ENCODE data around the gene RUBCNL. TPM values are rescaled to one million over a fixed set of nuclear protein-coding genes. Genes with fewer than 3 reads are reported as not detected.

RUBCNL gene
- total RNA-seq, 1 experiment from 2014 or later, result not detected

DNA sequence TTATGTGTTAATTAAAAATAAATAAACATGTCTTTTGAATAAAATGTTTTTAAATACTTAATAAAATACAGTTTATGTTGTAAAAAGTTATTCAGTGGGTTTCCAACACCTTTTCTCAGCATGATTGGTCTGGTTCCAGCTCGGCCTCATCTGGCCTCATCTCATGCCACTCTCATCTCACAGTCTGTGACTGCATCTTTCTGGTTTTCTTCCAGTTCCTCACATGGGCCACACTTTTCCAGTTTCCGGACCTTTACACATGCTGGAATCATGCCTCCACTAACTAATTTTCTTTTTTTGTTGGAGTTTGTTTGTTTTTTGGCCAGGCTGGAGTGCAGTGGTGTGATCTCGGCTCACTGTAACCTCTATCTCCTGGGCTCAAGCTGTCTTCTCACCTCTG lies 82.5 kb downstream of the RUBCNL start:
- DNase-seq (ENCODE audit: low read depth, low spot score) (no peak), ATAC-seq (no peak)
- H3K4me3 ChIP-seq (ENCODE audit: low read depth in 2 of 2, low read length in 2 of 2), result no peak overlapping the region
- BruUV-seq (replicated peaks), result no TSS peak
- H3K4me1 ChIP-seq (ENCODE audit: control insufficient read depth, insufficient read depth, low read length), result no peaks in the 10 kb centered on the region
- in situ Hi-C loops (cut with HindIII; ENCODE audit: low pct_unique_long_range_greater_than_20kb, low sequenced_read_pairs), result no loop called here
- no peaks in the 10 kb centered on the region for H3K36me3 ChIP-seq (ENCODE audit: control insufficient read depth, insufficient read depth, low read length)
- H3K9me3 ChIP-seq (ENCODE audit: control insufficient read depth, insufficient read depth, low read depth, low read length), result no peaks in the 10 kb centered on the region
- no peak overlapping the region for H3K27ac ChIP-seq (ENCODE audit: low read length)
- intact Hi-C loops (cut with micrococcal nuclease; ENCODE audit: unreplicated experiment), result no loop called here
- POLR2A ChIA-PET, result no interaction called here
- CTCF ChIA-PET, result interaction anchor here (0.6 kb wide), 1 partner anchor 178 kb away, joined by 4 read pairs; no protein-coding TSS in a partner anchor
- TF ChIP-seq POLR2AphosphoS5 (IDR thresholded peaks at IDR 0.05; ENCODE audit: low read depth, low read length) (no peak), SIN3A (IDR thresholded peaks at IDR 0.05; ENCODE audit: borderline replicate concordance, insufficient read depth, low read depth, low read length) (no peak), TCF7L2 (IDR thresholded peaks at IDR 0.05; ENCODE audit: low read depth, low read length) (no peak)
- TF ChIP-seq, protein P1, sequence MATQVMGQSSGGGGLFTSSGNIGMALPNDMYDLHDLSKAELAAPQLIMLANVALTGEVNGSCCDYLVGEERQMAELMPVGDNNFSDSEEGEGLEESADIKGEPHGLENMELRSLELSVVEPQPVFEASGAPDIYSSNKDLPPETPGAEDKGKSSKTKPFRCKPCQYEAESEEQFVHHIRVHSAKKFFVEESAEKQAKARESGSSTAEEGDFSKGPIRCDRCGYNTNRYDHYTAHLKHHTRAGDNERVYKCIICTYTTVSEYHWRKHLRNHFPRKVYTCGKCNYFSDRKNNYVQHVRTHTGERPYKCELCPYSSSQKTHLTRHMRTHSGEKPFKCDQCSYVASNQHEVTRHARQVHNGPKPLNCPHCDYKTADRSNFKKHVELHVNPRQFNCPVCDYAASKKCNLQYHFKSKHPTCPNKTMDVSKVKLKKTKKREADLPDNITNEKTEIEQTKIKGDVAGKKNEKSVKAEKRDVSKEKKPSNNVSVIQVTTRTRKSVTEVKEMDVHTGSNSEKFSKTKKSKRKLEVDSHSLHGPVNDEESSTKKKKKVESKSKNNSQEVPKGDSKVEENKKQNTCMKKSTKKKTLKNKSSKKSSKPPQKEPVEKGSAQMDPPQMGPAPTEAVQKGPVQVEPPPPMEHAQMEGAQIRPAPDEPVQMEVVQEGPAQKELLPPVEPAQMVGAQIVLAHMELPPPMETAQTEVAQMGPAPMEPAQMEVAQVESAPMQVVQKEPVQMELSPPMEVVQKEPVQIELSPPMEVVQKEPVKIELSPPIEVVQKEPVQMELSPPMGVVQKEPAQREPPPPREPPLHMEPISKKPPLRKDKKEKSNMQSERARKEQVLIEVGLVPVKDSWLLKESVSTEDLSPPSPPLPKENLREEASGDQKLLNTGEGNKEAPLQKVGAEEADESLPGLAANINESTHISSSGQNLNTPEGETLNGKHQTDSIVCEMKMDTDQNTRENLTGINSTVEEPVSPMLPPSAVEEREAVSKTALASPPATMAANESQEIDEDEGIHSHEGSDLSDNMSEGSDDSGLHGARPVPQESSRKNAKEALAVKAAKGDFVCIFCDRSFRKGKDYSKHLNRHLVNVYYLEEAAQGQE (IDR thresholded peaks at IDR 0.05; ENCODE audit: insufficient read depth in 1 of 2, low read depth in 2 of 2, low read length in 1 of 2), result no peak
- TF ChIP-seq, protein P2, sequence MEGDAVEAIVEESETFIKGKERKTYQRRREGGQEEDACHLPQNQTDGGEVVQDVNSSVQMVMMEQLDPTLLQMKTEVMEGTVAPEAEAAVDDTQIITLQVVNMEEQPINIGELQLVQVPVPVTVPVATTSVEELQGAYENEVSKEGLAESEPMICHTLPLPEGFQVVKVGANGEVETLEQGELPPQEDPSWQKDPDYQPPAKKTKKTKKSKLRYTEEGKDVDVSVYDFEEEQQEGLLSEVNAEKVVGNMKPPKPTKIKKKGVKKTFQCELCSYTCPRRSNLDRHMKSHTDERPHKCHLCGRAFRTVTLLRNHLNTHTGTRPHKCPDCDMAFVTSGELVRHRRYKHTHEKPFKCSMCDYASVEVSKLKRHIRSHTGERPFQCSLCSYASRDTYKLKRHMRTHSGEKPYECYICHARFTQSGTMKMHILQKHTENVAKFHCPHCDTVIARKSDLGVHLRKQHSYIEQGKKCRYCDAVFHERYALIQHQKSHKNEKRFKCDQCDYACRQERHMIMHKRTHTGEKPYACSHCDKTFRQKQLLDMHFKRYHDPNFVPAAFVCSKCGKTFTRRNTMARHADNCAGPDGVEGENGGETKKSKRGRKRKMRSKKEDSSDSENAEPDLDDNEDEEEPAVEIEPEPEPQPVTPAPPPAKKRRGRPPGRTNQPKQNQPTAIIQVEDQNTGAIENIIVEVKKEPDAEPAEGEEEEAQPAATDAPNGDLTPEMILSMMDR (IDR thresholded peaks at IDR 0.05), result no peak
- H3K27me3 ChIP-seq (ENCODE audit: control insufficient read depth, insufficient read depth, low read length), result no peaks in the 10 kb centered on the region

DNA sequence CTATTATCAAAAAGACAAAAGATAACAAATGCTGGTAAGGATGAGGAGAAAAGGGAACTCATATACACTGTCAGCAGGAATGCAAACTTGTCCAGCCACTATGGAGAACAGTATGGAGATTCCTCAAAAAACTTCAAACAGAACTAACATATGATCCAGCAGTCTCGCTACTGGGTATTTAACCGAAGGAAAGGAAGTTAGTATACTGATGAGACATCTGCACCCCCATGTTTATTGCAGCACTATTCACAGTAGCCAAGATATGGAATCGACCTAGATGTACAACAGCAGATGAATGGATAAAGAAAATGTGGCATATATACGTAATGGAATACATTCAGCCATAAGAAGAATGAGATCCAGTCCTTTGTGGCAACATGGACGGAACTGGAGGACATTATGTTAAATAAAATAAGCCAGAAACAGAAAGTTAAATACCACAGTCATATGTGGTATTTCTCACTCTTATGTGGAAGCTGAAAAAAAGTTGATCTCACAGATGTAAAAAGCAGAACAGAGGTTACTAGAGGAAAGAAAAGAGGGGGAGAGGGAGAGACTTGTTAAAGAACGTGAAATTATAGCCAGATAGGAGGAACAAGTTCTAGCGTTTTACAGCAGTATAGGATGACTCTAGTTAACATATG lies 83.2 kb downstream of the RUBCNL start:
- H3K36me3 ChIP-seq (ENCODE audit: control insufficient read depth, insufficient read depth, low read length), result no peaks in the 10 kb centered on the region
- H3K9me3 ChIP-seq (ENCODE audit: control insufficient read depth, insufficient read depth, low read depth, low read length), result no peaks in the 10 kb centered on the region
- DNase-seq (ENCODE audit: low read depth, low spot score) (no peak), ATAC-seq (no peak)
- H3K27ac ChIP-seq (ENCODE audit: low read length), result no peak overlapping the region
- no peak overlapping the region for H3K4me3 ChIP-seq (ENCODE audit: low read depth in 2 of 2, low read length in 2 of 2)
- H3K4me1 ChIP-seq (ENCODE audit: control insufficient read depth, insufficient read depth, low read length), result no peaks in the 10 kb centered on the region
- ChIA-PET CTCF (no interaction called here), POLR2A (no interaction called here)
- in situ Hi-C loops (cut with HindIII; ENCODE audit: low pct_unique_long_range_greater_than_20kb, low sequenced_read_pairs), result no loop called here
- no peaks in the 10 kb centered on the region for H3K27me3 ChIP-seq (ENCODE audit: control insufficient read depth, insufficient read depth, low read length)
- intact Hi-C loops (cut with micrococcal nuclease; ENCODE audit: unreplicated experiment), result no loop called here
- TF ChIP-seq SIN3A (IDR thresholded peaks at IDR 0.05; ENCODE audit: borderline replicate concordance, insufficient read depth, low read depth, low read length) (no peak), TCF7L2 (IDR thresholded peaks at IDR 0.05; ENCODE audit: low read depth, low read length) (no peak), POLR2AphosphoS5 (IDR thresholded peaks at IDR 0.05; ENCODE audit: low read depth, low read length) (no peak)
- TF ChIP-seq, protein P2 (IDR thresholded peaks at IDR 0.05), result no peak
- TF ChIP-seq, protein P1 (IDR thresholded peaks at IDR 0.05; ENCODE audit: insufficient read depth in 1 of 2, low read depth in 2 of 2, low read length in 1 of 2), result no peak
- no TSS peak for BruUV-seq (replicated peaks)

Measured in Panc1 (cell line).